ENCODE results near the gene MCHR2.

DNA sequence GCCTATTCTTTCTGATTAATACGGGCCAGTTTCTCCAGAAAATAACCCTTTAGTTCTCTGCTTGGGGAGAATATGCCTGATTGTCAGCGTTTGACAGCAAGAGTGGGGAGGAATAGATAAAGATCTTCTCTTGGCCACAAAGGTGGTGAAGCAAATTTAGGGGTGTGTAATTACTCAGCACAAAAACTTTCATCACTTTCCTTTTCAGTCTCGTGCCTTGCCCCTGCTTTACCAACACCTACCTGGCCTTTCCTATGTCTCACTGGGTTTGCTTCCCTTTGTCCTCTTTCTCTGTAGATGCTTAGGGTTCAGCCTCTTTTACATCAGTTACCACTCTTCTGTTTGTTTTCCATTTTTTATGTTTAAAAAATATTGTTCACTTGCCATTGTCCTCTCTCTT is 99.2 kb downstream of the MCHR2 start:
- TF ChIP-seq TAF15 (IDR thresholded peaks at IDR 0.05; ENCODE audit: low read depth, low read length, poor library complexity, severe bottlenecking) (no peak), RBAK (CRISPR knock-in tag; IDR thresholded peaks at IDR 0.05) (no peak), ZSCAN25 (CRISPR knock-in tag; IDR thresholded peaks at IDR 0.05) (no peak), REPIN1 (CRISPR knock-in tag; IDR thresholded peaks at IDR 0.05; ENCODE audit: borderline replicate concordance, low read depth) (no peak), ZNF614 (CRISPR knock-in tag; IDR thresholded peaks at IDR 0.05; ENCODE audit: borderline replicate concordance) (no peak), ZNF260 (CRISPR knock-in tag; IDR thresholded peaks at IDR 0.05; ENCODE audit: borderline replicate concordance, low read depth) (no peak), ZZZ3 (CRISPR knock-in tag; IDR thresholded peaks at IDR 0.05; ENCODE audit: borderline replicate concordance) (no peak), RAD51 (IDR thresholded peaks at IDR 0.05; ENCODE audit: borderline replicate concordance) (no peak)
- TF ChIP-seq, protein P1, sequence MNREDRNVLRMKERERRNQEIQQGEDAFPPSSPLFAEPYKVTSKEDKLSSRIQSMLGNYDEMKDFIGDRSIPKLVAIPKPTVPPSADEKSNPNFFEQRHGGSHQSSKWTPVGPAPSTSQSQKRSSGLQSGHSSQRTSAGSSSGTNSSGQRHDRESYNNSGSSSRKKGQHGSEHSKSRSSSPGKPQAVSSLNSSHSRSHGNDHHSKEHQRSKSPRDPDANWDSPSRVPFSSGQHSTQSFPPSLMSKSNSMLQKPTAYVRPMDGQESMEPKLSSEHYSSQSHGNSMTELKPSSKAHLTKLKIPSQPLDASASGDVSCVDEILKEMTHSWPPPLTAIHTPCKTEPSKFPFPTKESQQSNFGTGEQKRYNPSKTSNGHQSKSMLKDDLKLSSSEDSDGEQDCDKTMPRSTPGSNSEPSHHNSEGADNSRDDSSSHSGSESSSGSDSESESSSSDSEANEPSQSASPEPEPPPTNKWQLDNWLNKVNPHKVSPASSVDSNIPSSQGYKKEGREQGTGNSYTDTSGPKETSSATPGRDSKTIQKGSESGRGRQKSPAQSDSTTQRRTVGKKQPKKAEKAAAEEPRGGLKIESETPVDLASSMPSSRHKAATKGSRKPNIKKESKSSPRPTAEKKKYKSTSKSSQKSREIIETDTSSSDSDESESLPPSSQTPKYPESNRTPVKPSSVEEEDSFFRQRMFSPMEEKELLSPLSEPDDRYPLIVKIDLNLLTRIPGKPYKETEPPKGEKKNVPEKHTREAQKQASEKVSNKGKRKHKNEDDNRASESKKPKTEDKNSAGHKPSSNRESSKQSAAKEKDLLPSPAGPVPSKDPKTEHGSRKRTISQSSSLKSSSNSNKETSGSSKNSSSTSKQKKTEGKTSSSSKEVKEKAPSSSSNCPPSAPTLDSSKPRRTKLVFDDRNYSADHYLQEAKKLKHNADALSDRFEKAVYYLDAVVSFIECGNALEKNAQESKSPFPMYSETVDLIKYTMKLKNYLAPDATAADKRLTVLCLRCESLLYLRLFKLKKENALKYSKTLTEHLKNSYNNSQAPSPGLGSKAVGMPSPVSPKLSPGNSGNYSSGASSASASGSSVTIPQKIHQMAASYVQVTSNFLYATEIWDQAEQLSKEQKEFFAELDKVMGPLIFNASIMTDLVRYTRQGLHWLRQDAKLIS (CRISPR knock-in tag; IDR thresholded peaks at IDR 0.05) = no peak
- TF ChIP-seq, protein P2, sequence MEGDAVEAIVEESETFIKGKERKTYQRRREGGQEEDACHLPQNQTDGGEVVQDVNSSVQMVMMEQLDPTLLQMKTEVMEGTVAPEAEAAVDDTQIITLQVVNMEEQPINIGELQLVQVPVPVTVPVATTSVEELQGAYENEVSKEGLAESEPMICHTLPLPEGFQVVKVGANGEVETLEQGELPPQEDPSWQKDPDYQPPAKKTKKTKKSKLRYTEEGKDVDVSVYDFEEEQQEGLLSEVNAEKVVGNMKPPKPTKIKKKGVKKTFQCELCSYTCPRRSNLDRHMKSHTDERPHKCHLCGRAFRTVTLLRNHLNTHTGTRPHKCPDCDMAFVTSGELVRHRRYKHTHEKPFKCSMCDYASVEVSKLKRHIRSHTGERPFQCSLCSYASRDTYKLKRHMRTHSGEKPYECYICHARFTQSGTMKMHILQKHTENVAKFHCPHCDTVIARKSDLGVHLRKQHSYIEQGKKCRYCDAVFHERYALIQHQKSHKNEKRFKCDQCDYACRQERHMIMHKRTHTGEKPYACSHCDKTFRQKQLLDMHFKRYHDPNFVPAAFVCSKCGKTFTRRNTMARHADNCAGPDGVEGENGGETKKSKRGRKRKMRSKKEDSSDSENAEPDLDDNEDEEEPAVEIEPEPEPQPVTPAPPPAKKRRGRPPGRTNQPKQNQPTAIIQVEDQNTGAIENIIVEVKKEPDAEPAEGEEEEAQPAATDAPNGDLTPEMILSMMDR (CRISPR knock-in tag; IDR thresholded peaks at IDR 0.05) = no peak
- TF ChIP-seq, protein P3, sequence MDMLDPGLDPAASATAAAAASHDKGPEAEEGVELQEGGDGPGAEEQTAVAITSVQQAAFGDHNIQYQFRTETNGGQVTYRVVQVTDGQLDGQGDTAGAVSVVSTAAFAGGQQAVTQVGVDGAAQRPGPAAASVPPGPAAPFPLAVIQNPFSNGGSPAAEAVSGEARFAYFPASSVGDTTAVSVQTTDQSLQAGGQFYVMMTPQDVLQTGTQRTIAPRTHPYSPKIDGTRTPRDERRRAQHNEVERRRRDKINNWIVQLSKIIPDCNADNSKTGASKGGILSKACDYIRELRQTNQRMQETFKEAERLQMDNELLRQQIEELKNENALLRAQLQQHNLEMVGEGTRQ (IDR thresholded peaks at IDR 0.05; ENCODE audit: low read depth, low read length) = no peak
- TF ChIP-seq, protein P3 (CRISPR knock-in tag; IDR thresholded peaks at IDR 0.05; ENCODE audit: borderline replicate concordance) = no peak
